Measurements from ENCODE around the gene SUSD4. TPM values are rescaled to one million over a fixed set of nuclear protein-coding genes. Genes with fewer than 3 reads are reported as not detected.

SUSD4 gene
- total RNA-seq, 2 experiments from 2014 or later = 13.0 to 13.8 TPM

DNA sequence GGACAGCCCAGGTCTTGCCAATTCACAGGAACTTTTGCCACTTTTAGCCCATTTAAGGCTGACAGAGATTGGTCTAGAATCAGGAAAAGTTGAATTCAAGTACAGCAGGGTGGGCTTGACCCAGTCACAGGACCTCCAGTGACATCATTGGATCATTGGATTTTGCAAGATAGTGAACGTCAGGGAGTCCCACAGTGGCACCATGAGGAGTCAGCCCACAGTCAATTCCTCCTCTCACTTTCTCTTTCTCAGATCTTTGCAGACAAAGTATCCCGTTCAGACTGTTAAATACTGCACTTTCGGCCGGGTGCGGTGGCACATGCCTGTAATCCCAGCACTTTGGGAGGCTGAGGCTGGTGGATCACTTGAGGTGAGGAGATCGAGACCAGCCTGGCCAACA, 163.1 kb downstream of the SUSD4 start:
- ChIA-PET POLR2A (no interaction called here), CTCF (no interaction called here)
- Mint-ChIP-seq H3K27me3 (no peaks in the 10 kb centered on the region), H3K36me3 (ENCODE audit: low read depth) (no peaks in the 10 kb centered on the region), H3K9me3 (no peaks in the 10 kb centered on the region), H3K27ac (no peak overlapping the region), H3K4me1 (ENCODE audit: low read depth) (peaks cover 19% of the 10 kb centered on the region), H3K4me3 (no peak overlapping the region)
- Histone ChIP-seq H3K27me3 (ENCODE audit: control insufficient read depth in 1 of 2, insufficient read depth in 2 of 2, low read length in 2 of 2) (no peaks in the 10 kb centered on the region), H3K36me3 (ENCODE audit: insufficient read depth, low read length) (no peaks in the 10 kb centered on the region), H3K4me3 (ENCODE audit: low read length) (no peak overlapping the region), H3K27ac (ENCODE audit: low read depth in 1 of 2, low read length in 2 of 2) (no peak overlapping the region), H3K4me1 (ENCODE audit: insufficient read depth, low read length) (peaks cover 7% of the 10 kb centered on the region), H3K9me3 (ENCODE audit: control insufficient read depth in 1 of 2, insufficient read depth in 1 of 2, low read length in 2 of 2) (no peaks in the 10 kb centered on the region)
- TF ChIP-seq, protein P1, sequence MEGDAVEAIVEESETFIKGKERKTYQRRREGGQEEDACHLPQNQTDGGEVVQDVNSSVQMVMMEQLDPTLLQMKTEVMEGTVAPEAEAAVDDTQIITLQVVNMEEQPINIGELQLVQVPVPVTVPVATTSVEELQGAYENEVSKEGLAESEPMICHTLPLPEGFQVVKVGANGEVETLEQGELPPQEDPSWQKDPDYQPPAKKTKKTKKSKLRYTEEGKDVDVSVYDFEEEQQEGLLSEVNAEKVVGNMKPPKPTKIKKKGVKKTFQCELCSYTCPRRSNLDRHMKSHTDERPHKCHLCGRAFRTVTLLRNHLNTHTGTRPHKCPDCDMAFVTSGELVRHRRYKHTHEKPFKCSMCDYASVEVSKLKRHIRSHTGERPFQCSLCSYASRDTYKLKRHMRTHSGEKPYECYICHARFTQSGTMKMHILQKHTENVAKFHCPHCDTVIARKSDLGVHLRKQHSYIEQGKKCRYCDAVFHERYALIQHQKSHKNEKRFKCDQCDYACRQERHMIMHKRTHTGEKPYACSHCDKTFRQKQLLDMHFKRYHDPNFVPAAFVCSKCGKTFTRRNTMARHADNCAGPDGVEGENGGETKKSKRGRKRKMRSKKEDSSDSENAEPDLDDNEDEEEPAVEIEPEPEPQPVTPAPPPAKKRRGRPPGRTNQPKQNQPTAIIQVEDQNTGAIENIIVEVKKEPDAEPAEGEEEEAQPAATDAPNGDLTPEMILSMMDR (IDR thresholded peaks at IDR 0.05) = no peak
- DNase-seq = peak in 1 of 14 experiments; percentile 5
- intact Hi-C loops (cut with DNase I, micrococcal nuclease) = no loop called here
- ATAC-seq (ENCODE audit: poor library complexity) = no peak

DNA sequence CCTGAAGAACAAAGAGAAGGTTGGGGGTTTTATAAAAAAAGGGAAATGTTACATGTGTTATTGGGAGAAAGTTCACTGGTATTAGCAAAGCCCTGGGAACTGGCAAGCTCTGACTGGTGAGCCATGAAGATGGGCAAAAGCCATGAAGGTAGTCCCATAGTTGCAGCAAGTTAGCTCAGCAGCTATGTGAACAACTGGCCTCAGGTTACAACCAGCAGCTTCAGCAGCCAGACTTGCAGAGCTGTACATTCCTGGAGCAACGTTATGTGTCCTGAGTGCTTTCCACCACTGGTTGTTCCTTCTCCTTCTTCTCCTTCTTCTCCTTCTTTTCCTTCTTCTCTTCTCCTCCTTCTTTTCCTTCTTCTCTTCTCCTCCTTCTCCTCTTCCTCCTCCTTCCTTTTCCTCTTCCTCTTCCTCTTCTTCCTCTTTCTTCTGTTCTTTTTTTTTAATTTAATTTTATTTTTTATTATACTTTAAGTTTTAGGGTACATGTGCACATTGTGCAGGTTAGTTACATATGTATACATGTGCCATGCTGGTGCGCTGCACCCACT, 164.8 kb downstream of the SUSD4 start:
- no peaks in the 10 kb centered on the region for H3K27me3 ChIP-seq (ENCODE audit: control insufficient read depth in 1 of 2, insufficient read depth in 2 of 2, low read length in 2 of 2)
- intact Hi-C loops (cut with DNase I, micrococcal nuclease) = no loop called here
- ATAC-seq (ENCODE audit: poor library complexity) = no peak
- Mint-ChIP-seq H3K9me3 (no peaks in the 10 kb centered on the region), H3K27me3 (no peaks in the 10 kb centered on the region), H3K4me1 (ENCODE audit: low read depth) (peaks cover 19% of the 10 kb centered on the region), H3K36me3 (ENCODE audit: low read depth) (no peaks in the 10 kb centered on the region), H3K4me3 (no peak overlapping the region), H3K27ac (no peak overlapping the region)
- TF ChIP-seq, protein P1 (IDR thresholded peaks at IDR 0.05) = no peak
- H3K9me3 ChIP-seq (ENCODE audit: control insufficient read depth in 1 of 2, insufficient read depth in 1 of 2, low read length in 2 of 2) = no peaks in the 10 kb centered on the region
- POLR2A ChIA-PET = no interaction called here
- no peak overlapping the region for H3K27ac ChIP-seq (ENCODE audit: low read depth in 1 of 2, low read length in 2 of 2)
- CTCF ChIA-PET = no interaction called here
- no peak for DNase-seq
- H3K4me1 ChIP-seq (ENCODE audit: insufficient read depth, low read length) = peaks cover 7% of the 10 kb centered on the region
- no peak overlapping the region for H3K4me3 ChIP-seq (ENCODE audit: low read length)
- no peaks in the 10 kb centered on the region for H3K36me3 ChIP-seq (ENCODE audit: insufficient read depth, low read length)

DNA sequence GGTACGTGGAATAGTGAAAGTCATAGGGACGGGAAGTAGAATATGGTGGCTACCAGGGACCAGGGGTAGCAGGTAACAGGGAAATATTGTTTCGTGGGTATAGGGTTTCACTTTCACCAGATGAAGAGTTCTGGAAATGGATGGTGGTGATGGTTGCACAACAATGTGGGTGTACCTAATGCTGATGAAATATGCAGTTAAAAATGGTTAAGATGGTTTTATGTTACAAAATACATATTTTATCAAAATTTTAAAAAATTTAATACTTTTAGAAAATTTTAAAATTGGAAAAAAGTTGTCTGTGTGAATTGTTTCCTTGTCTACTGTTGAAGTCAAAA, 165.4 kb downstream of the SUSD4 start:
- Histone ChIP-seq H3K4me1 (ENCODE audit: insufficient read depth, low read length) (peaks cover 7% of the 10 kb centered on the region), H3K9me3 (ENCODE audit: control insufficient read depth in 1 of 2, insufficient read depth in 1 of 2, low read length in 2 of 2) (no peaks in the 10 kb centered on the region), H3K4me3 (ENCODE audit: low read length) (no peak overlapping the region), H3K27ac (ENCODE audit: low read depth in 1 of 2, low read length in 2 of 2) (no peak overlapping the region), H3K27me3 (ENCODE audit: control insufficient read depth in 1 of 2, insufficient read depth in 2 of 2, low read length in 2 of 2) (no peaks in the 10 kb centered on the region), H3K36me3 (ENCODE audit: insufficient read depth, low read length) (no peaks in the 10 kb centered on the region)
- DNase-seq = peak in 1 of 14 experiments; percentile 5
- Mint-ChIP-seq H3K27me3 (no peaks in the 10 kb centered on the region), H3K4me1 (ENCODE audit: low read depth) (peaks cover 19% of the 10 kb centered on the region), H3K4me3 (no peak overlapping the region), H3K36me3 (ENCODE audit: low read depth) (no peaks in the 10 kb centered on the region), H3K27ac (no peak overlapping the region), H3K9me3 (no peaks in the 10 kb centered on the region)
- TF ChIP-seq, protein P1 (IDR thresholded peaks at IDR 0.05) = no peak
- ATAC-seq (ENCODE audit: poor library complexity) = no peak
- ChIA-PET CTCF (no interaction called here), POLR2A (no interaction called here)
- intact Hi-C loops (cut with DNase I, micrococcal nuclease) = no loop called here
